CD14-positive monocyte (primary cell): ENCODE data around the gene PSRC1. TPM values are rescaled to one million over a fixed set of nuclear protein-coding genes. Genes with fewer than 3 reads are reported as not detected.

Experiments
- DNase-seq, 3 donors: peaks; one replicate each; pipeline ENCODE4 v3.0.0-alpha.2; 2011 to 2022
- H2AFZ ChIP-seq: 2 replicates; pipeline ENCODE4 v1.6.0; 2012; ENCODE audit warnings: mild to moderate bottlenecking, low read depth, low read length, inconsistent platforms; ENCODE audit not compliant: insufficient read depth, poor library complexity, severe bottlenecking
- H3K27ac ChIP-seq, 2 donors: 1 replicate in 1 of 2; 2 replicates in 1 of 2; pipeline ENCODE4 v1.5.1; 2012 to 2013; ENCODE audit warnings: low read length in 2 of 2, control low read depth in 1 of 2, inconsistent platforms in 1 of 2, low read depth in 1 of 2, mild to moderate bottlenecking in 1 of 2
- H3K27me3 ChIP-seq, 2 donors: one replicate each; pipeline versions ENCODE4 v1.6.0 to v1.6.1; 2011 to 2013; ENCODE audit warnings: low read length in 2 of 2; ENCODE audit not compliant: control insufficient read depth in 2 of 2, insufficient read depth in 2 of 2
- H3K36me3 ChIP-seq, 2 donors: replicated peaks in 1 of 2; 1 replicate in 1 of 2; 2 replicates in 1 of 2; pipeline versions ENCODE4 v1.5.1 to v1.6.1; 2012 to 2013; ENCODE audit warnings: low read length in 2 of 2, control low read depth in 1 of 2, inconsistent platforms in 1 of 2, mild to moderate bottlenecking in 1 of 2; ENCODE audit not compliant: insufficient read depth in 2 of 2, control insufficient read depth in 1 of 2
- H3K4me1 ChIP-seq, 2 donors: 1 replicate in 1 of 2; 2 replicates in 1 of 2; pipeline versions ENCODE4 v1.5.1 to v1.6.1; 2012 to 2013; ENCODE audit warnings: low read length in 2 of 2, control low read depth in 1 of 2, inconsistent platforms in 1 of 2, mild to moderate bottlenecking in 1 of 2, moderate library complexity in 1 of 2; ENCODE audit not compliant: insufficient read depth in 2 of 2, control insufficient read depth in 1 of 2
- H3K4me2 ChIP-seq: replicated peaks from 2 replicates; pipeline ENCODE3; 2012; ENCODE audit warnings: low read length, moderate library complexity, mild to moderate bottlenecking; ENCODE audit not compliant: poor library complexity, severe bottlenecking; ENCODE audit errors: extremely low read depth
- H3K4me3 ChIP-seq, 3 experiments: fragments of 200-600 bp in 1 of 3; sonication (generic) in 1 of 3; replicated peaks in 1 of 3; 1 replicate in 2 of 3; 2 replicates in 1 of 3; pipeline ENCODE4 v1.5.1; 2011 to 2013; ENCODE audit warnings: low read length in 3 of 3, mild to moderate bottlenecking in 3 of 3, control low read depth in 2 of 3, low read depth in 2 of 3, inconsistent platforms in 1 of 3, moderate library complexity in 1 of 3
- H3K79me2 ChIP-seq: 2 replicates; pipeline ENCODE4 v1.6.0; 2012; ENCODE audit warnings: mild to moderate bottlenecking, control low read depth, inconsistent platforms, low read length, moderate library complexity; ENCODE audit not compliant: insufficient read depth
- H3K9ac ChIP-seq: 2 replicates; pipeline ENCODE4 v1.6.0; 2017; ENCODE audit warnings: low read length, mild to moderate bottlenecking; ENCODE audit not compliant: insufficient read depth, poor library complexity, severe bottlenecking
- H3K9me3 ChIP-seq, 2 donors: replicated peaks in 1 of 2; 1 replicate in 1 of 2; 2 replicates in 1 of 2; pipeline versions ENCODE4 v1.5.1 to v1.6.1; 2012 to 2013; ENCODE audit warnings: low read length in 2 of 2, control low read depth in 1 of 2; ENCODE audit not compliant: control insufficient read depth in 1 of 2, insufficient read depth in 1 of 2
- H4K20me1 ChIP-seq: 2 replicates; pipeline ENCODE4 v1.6.0; 2012; ENCODE audit warnings: mild to moderate bottlenecking, low read length, control low read depth, moderate library complexity; ENCODE audit not compliant: insufficient read depth
- H3K27ac Mint-ChIP-seq, 7 donors: one replicate each; pipeline ENCODE4 v1.8.0; 2020; ENCODE audit warnings: mild to moderate bottlenecking in 7 of 7, mixed read lengths in 7 of 7, moderate library complexity in 6 of 7, inconsistent platforms in 2 of 7
- H3K27me3 Mint-ChIP-seq, 3 donors: one replicate each; pipeline ENCODE4 v1.8.0; 2021 to 2022; ENCODE audit warnings: low read depth in 3 of 3, mild to moderate bottlenecking in 3 of 3, mixed read lengths in 3 of 3, moderate library complexity in 3 of 3, inconsistent platforms in 1 of 3
- H3K36me3 Mint-ChIP-seq, 2 donors: one replicate each; pipeline ENCODE4 v1.8.0; 2020; ENCODE audit warnings: mixed read lengths in 2 of 2, inconsistent platforms in 1 of 2, mild to moderate bottlenecking in 1 of 2
- H3K4me1 Mint-ChIP-seq: one replicate; pipeline ENCODE4 v1.8.0; 2020; ENCODE audit warnings: mild to moderate bottlenecking, mixed read lengths
- H3K4me3 Mint-ChIP-seq, 2 donors: one replicate each; pipeline ENCODE4 v1.8.0; 2020; ENCODE audit warnings: mild to moderate bottlenecking in 2 of 2, mixed read lengths in 2 of 2, moderate library complexity in 1 of 2
- H3K9me3 Mint-ChIP-seq, 7 donors: one replicate each; pipeline ENCODE4 v1.8.0; 2020 to 2022; ENCODE audit warnings: mixed read lengths in 7 of 7, mild to moderate bottlenecking in 6 of 7, moderate library complexity in 6 of 7, inconsistent platforms in 2 of 7
- CTCF ChIP-seq: fragments of 200-600 bp; IDR thresholded peaks from one replicate; pipeline ENCODE4 v1.8.0; 2022; ENCODE audit warnings: antibody characterized with exemption, mild to moderate bottlenecking
- WGBS: methylation state at CpG from one replicate; pipeline ENCODE4 v1.1.5; 2013; ENCODE audit warnings: missing lambda C conversion rate; ENCODE audit not compliant: insufficient coverage; 5-methylcytosine and 5-hydroxymethylcytosine counted together
- intact Hi-C, 2 donors: fragments of 100-400 bp; cut with micrococcal nuclease; formaldehyde crosslinking; loops; one replicate each; pipeline versions ENCODE4 v1.15.0 to v1.15.1; 2023
- polyA plus RNA-seq, 3 donors: library from polyadenylated mRNA; depleted of rRNA in 1 of 3; unstranded in 2 of 3; stranded (reverse) in 1 of 3; fragments of 300-500 nt in 2 of 3; fragments of >200 nt in 1 of 3; fragmentation: Illumina TruSeq in 2 of 3; gene quantifications; 1 replicate in 2 of 3; 2 replicates in 1 of 3; pipeline ENCODE4 v1.2.3, GENCODE V29; 2012 to 2021

The PSRC1 gene
- polyA plus RNA-seq, 3 donors = 5.8 to 25.5 (median 7.1) TPM

- Histone ChIP-seq H3K9ac (peak within 1 kb of the TSS; percentile 43), H3K9me3 (no peaks in the 10 kb centered on the region)
- intact Hi-C loops = no loop called here
Observed at GRCh38 chr1:109248797-109249629, 33.9 kb downstream of the PSRC1 start, which contains the start of gene CELSR2. Gene CELSR2, plus strand, starts transcription at chr1:109249539. Its CDS starts 541 bp downstream, at chr1:109250080.

GRCh38 chr1:109248444-109248796, 34.5 kb downstream of the PSRC1 start:
- H3K36me3 ChIP-seq = no peaks in the 10 kb centered on the region
- H4K20me1 ChIP-seq = no peaks in the 10 kb centered on the region
- Mint-ChIP-seq H3K9me3 (peaks cover 0 to 9% (median 0%) of the 10 kb centered on the region in 7 donors), H3K36me3 (no peaks in the 10 kb centered on the region), H3K27ac (no peak overlapping the region), H3K4me3 (no peak overlapping the region), H3K27me3 (peaks cover 24 to 54% (median 42%) of the 10 kb centered on the region in 3 donors), H3K4me1 (peaks cover 8% of the 10 kb centered on the region)
- peaks cover 4 to 29% of the 10 kb centered on the region in 2 donors for H3K27me3 ChIP-seq
- intact Hi-C loops = no loop called here
- no peak overlapping the region for H2AFZ ChIP-seq
- no peak overlapping the region for H3K9ac ChIP-seq
- H3K79me2 ChIP-seq = no peaks in the 10 kb centered on the region
- no peak for DNase-seq
- H3K4me3 ChIP-seq = no peak overlapping the region
- H3K4me2 ChIP-seq = no peak overlapping the region
- WGBS = 98% methylated on average over 7 of the region's 7 CpGs
- TF ChIP-seq CTCF = no peak
- H3K9me3 ChIP-seq = no peaks in the 10 kb centered on the region
- H3K27ac ChIP-seq = no peak overlapping the region
- peaks cover 8 to 13% of the 10 kb centered on the region in 2 donors for H3K4me1 ChIP-seq

More at GRCh38 chr1:109248797-109249629, 33.9 kb downstream of the PSRC1 start, which contains the start of gene CELSR2:
- H3K9me3 Mint-ChIP-seq = peaks cover 0 to 9% (median 0%) of the 10 kb centered on the region in 7 donors
- peak; percentile 35 to 52 (median 49) for DNase-seq
- Histone ChIP-seq H3K4me3 (peak within 1 kb of the TSS; percentile 10 to 69 (median 19)), H3K36me3 (no peaks in the 10 kb centered on the region), H3K27me3 (peaks cover 4 to 29% of the 10 kb centered on the region in 2 donors), H3K27ac (no peak within 1 kb of the TSS), H3K4me1 (peaks cover 8 to 13% of the 10 kb centered on the region in 2 donors), H4K20me1 (no peaks in the 10 kb centered on the region), H2AFZ (peak within 1 kb of the TSS; percentile 61), H3K4me2 (peak within 1 kb of the TSS; percentile 78), H3K79me2 (no peaks in the 10 kb centered on the region)
- H3K27me3 Mint-ChIP-seq = peaks cover 24 to 52% (median 43%) of the 10 kb centered on the region in 3 donors
- H3K4me3 Mint-ChIP-seq = peak within 1 kb of the TSS; percentile 75 to 81
- no peak for TF ChIP-seq CTCF
- WGBS = 10% methylated on average over 42 of the region's 49 CpGs
- H3K27ac Mint-ChIP-seq = no peak within 1 kb of the TSS
- H3K36me3 Mint-ChIP-seq = no peaks in the 10 kb centered on the region
- H3K4me1 Mint-ChIP-seq = peaks cover 8% of the 10 kb centered on the region
